ENCODE measurements around the gene PLA2G6.

Gene PLA2G6

DNA sequence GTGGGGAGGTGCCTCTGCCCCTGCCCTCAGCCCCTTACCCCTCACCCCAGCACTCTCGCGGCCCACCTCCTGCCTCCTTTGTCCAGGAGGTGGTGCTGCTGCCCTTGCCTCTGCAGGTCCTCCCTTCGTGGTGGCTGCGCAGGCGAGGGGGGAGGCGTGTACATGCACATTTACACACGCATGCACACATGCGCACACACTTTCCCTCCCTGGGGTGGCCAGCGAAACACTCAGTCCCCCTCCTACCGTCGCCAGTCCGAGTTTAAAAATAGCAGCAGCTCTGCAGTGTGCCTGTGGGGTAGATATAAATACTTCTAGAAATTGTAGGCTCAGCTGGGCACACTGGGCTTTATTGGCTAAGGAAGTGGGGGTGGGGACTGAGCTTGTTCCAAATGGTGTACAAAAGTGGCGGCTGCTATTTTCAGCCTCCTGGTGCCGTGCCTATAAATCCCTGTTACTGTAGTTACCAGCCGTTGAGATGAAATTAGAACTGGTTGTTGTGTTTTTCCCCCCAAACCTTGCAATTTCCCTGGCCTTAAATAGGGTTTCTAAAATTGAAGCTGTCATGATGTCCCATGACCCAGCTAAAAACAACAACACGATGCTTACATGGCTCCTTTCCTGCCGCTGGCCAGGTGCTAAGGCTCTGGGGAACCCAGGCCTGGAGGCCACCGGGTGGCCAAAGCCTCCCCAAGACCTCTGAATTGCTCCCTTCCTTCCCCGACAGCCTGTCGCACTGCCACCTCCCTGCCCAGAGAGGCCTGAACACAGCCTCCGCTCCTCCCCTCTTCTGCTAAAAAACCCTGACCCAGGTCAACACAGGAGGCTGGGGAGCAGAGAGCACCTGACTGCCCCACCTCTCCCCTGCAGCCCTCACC lies 112.0 kb downstream of the PLA2G6 start:
- Mint-ChIP-seq H3K36me3 (peaks cover 2% of the 10 kb centered on the region), H3K27ac (no peak overlapping the region), H3K27me3 (no peaks in the 10 kb centered on the region), H3K9me3 (ENCODE audit: low read depth) (no peaks in the 10 kb centered on the region), H3K4me1 (ENCODE audit: low read depth) (no peaks in the 10 kb centered on the region), H3K4me3 (no peak overlapping the region)

DNA sequence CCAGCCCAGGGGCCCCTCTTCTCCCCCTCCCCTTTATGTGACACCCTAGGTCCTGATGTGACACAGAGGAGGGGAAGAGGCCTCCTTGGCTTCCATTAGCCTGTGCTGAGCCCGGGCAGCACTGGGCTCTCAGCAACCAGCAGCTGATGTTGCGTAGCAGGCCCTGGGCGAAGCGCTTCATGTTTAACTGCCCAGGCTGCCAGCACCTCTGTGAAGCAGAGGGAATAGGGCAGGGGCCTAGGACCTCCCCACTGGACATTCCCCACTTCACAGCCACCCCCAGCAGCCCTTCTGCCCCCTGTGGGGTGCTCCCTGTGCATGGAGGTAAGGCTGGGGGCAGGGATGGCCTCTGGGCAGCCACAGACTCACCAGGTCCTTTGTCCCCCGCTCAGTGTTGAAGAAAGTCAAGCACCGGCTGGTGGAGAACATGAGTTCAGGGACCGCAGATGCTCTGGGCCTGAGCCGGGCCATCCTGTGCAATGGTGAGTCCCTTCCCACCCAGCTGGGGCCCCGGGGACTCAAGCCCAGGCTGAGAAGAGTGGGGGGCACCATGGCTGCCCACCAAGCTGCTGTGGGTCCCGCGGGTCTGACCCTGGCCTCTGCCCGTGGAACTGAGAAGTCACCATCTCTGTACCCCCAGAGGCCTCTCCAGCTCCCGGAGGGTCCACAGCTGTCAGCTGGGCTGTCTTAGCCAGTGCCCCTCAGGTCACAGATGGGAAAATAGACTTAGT lies 112.8 kb downstream of the PLA2G6 start:
- Mint-ChIP-seq H3K36me3 (peaks cover 2% of the 10 kb centered on the region), H3K4me1 (ENCODE audit: low read depth) (no peaks in the 10 kb centered on the region), H3K27me3 (no peaks in the 10 kb centered on the region), H3K27ac (no peak overlapping the region), H3K9me3 (ENCODE audit: low read depth) (no peaks in the 10 kb centered on the region), H3K4me3 (no peak overlapping the region)

DNA sequence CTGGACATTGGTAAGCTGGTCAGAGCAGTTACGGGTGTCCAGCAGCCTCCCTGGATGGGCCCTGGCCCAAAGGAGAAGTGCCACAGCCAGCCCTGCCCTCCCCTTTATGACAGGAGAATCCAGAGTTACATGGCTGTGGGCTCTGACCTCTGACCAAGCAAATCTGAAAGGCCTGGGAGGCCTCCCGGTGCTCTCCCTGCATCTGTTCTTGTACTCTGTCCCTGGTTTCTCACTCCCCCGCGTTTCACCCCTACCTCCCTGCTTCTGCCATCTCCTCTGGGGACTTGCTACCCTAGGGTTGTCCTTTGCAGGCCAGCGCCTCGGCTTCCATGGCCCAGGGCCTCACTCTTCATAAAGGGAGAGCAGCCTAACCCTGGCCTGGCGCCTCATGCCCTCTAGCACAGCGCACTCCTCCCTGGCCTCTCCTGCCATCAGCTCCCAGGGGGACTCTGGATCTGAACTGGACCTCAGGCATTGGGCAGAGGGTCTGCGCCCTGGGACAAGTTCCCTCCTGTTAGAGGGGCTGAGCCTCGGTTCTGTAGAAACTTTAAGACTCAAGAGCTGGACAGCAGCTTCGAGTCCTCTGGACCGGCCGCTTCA lies 113.8 kb downstream of the PLA2G6 start:
- Mint-ChIP-seq H3K4me3 (no peak overlapping the region), H3K9me3 (ENCODE audit: low read depth) (no peaks in the 10 kb centered on the region), H3K36me3 (peaks cover 2% of the 10 kb centered on the region), H3K27ac (no peak overlapping the region), H3K4me1 (ENCODE audit: low read depth) (no peaks in the 10 kb centered on the region), H3K27me3 (no peaks in the 10 kb centered on the region)

DNA sequence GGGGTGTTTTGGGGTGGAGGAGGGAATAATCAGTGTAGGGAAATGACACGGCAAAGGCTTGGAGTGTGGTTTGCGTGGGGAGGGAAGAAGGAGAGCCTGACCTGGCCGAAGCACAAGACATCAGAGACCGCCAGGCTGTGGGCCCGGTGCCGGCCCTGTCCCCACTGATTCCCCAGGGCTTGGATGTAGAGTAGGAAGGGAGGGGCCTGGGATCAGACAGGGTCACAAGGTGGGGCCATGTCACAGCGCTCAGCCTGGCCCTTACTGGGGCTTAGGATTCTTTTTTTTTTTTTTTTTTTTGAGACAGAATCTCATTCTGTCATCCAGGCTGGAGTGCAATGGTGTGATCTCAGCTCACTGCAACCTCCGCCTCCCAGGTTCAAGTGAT lies 114.6 kb downstream of the PLA2G6 start:
- Mint-ChIP-seq H3K36me3 (peaks cover 6% of the 10 kb centered on the region), H3K4me3 (no peak overlapping the region), H3K27ac (no peak overlapping the region), H3K9me3 (ENCODE audit: low read depth) (no peaks in the 10 kb centered on the region), H3K4me1 (ENCODE audit: low read depth) (no peaks in the 10 kb centered on the region), H3K27me3 (no peaks in the 10 kb centered on the region)

DNA sequence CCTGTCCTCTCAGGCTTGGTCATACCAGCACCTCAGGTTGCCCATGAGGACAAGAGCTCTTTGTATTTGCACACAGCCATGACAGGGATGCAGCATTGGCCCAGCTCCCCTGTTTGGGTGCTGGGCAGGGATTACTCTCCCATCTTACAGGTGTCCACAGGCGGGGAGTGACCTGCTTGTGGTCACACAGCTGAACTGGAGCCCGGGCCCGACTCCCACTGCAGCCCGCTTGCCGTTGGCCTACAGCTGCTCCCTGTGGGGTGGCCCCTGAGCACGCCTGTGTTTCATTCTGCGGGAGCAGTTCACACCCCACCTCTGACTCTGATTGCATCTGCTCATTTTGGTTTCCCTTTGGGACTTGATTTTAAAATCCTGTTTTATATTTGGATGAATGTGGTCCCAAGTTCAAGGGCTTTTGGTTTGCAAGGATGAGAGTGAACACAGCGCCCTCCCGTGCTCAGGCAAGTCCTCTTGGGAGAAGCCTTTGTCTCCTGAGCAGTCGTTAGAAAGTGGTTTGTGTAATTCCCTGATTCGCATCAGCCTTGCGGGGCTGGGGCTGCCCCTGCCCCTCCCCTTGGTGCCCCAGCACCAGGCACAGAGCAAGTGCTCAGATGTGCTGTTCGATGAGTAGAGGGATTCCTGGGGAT lies 115.1 kb downstream of the PLA2G6 start:
- Mint-ChIP-seq H3K4me1 (ENCODE audit: low read depth) (peaks cover 2% of the 10 kb centered on the region), H3K36me3 (peaks cover 8% of the 10 kb centered on the region), H3K4me3 (no peak overlapping the region), H3K27ac (no peak overlapping the region), H3K27me3 (no peaks in the 10 kb centered on the region), H3K9me3 (ENCODE audit: low read depth) (no peaks in the 10 kb centered on the region)

DNA sequence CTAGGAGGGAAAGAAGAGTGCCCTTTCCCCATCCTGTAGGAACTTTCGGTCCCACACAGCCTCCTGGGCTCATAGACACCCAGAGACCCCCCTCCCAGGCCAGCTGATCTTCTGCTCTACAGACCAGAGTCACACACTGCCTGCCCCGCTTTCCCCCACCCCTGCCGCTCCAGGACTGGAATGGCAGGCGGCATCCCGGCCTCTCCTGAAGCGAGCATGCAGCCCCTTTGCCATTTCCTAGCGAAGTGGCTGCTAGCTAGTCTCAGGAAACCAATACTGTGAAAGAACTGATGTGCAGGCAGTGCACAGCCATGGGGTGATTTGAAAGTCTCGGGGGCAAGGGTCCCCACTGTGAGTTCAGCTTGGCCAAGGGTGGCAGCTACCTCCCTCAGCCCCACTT lies 116.1 kb downstream of the PLA2G6 start:
- H3K27ac Mint-ChIP-seq: no peak overlapping the region
- H3K4me1 Mint-ChIP-seq (ENCODE audit: low read depth): peaks cover 2% of the 10 kb centered on the region
- no peaks in the 10 kb centered on the region for H3K9me3 Mint-ChIP-seq (ENCODE audit: low read depth)
- H3K36me3 Mint-ChIP-seq: peaks cover 8% of the 10 kb centered on the region
- H3K4me3 Mint-ChIP-seq: no peak overlapping the region
- no peaks in the 10 kb centered on the region for H3K27me3 Mint-ChIP-seq

DNA sequence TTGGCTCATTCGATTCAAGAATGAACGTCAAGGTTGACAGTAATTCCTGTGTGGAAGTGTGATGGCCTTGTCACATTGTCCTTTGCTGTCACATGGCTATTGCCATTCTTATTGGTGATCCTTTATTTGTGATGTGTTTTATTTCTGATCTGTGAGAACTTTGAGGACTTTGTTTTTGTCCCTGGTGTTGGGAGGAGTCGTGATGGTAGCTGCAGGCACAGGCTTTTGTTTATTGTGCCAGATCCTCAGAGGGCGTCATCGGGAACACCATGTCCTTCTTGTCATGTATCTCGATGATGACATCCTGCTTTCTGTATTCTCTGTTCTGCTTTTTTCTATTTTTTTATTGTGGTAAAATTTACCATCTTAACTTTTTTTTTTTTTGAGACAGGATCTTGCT lies 118.8 kb downstream of the PLA2G6 start:
- no peaks in the 10 kb centered on the region for H3K9me3 Mint-ChIP-seq (ENCODE audit: low read depth)
- H3K27ac Mint-ChIP-seq: no peak overlapping the region
- H3K4me1 Mint-ChIP-seq (ENCODE audit: low read depth): peaks cover 8% of the 10 kb centered on the region
- H3K4me3 Mint-ChIP-seq: no peak overlapping the region
- no peaks in the 10 kb centered on the region for H3K27me3 Mint-ChIP-seq
- H3K36me3 Mint-ChIP-seq: peaks cover 8% of the 10 kb centered on the region

Measured in activated naive CD8-positive, alpha-beta T cell (primary cell).